IPS DF 6.9 (cell line): ENCODE data around the gene KRTAP5-6.

Experiments used
- DNase-seq: peaks from one replicate; pipeline ENCODE4 v3.0.0-alpha.2; 2013; ENCODE audit warnings: low read depth, low spot score
- H3K27ac ChIP-seq: one replicate; pipeline ENCODE4 v1.5.1; 2013; ENCODE audit warnings: low read length, control low read depth
- H3K27me3 ChIP-seq: 2 replicates; pipeline ENCODE4 v1.6.1; 2013; ENCODE audit warnings: mild to moderate bottlenecking, low read length; ENCODE audit not compliant: control insufficient read depth, insufficient read depth
- H3K36me3 ChIP-seq: 2 replicates; pipeline ENCODE4 v1.6.1; 2013; ENCODE audit warnings: low read length; ENCODE audit not compliant: control insufficient read depth, insufficient read depth
- H3K4me1 ChIP-seq: 2 replicates; pipeline ENCODE4 v1.6.1; 2013; ENCODE audit warnings: low read length; ENCODE audit not compliant: control insufficient read depth, insufficient read depth
- H3K4me3 ChIP-seq: 2 replicates; pipeline ENCODE4 v1.5.1; 2013; ENCODE audit warnings: mild to moderate bottlenecking, low read length
- H3K9me3 ChIP-seq: 2 replicates; pipeline ENCODE4 v1.6.1; 2013; ENCODE audit warnings: low read length, inconsistent platforms; ENCODE audit not compliant: control insufficient read depth, insufficient read depth
- WGBS: extraction: QIAGEN DNeasy Blood & Tissue Kit; methylation state at CpG from one replicate; pipeline ENCODE4 v1.1.7; 2013; ENCODE audit warnings: mixed read lengths, missing lambda C conversion rate; ENCODE audit not compliant: insufficient read length, insufficient coverage; 5-methylcytosine and 5-hydroxymethylcytosine counted together

Gene KRTAP5-6

GRCh38 chr11:1652771-1653540 is 44.0 kb upstream of the KRTAP5-6 start:
- H3K4me3 ChIP-seq = no peak overlapping the region; the same call in 1 of the 2 replicates
- no peak overlapping the region for H3K27ac ChIP-seq
- H3K4me1 ChIP-seq = no peaks in the 10 kb centered on the region; the same call in 1 of the 2 replicates
- H3K9me3 ChIP-seq = no peaks in the 10 kb centered on the region
- H3K27me3 ChIP-seq = 0 out of 2 replicates have a peak, but pooled peaks cover 1% of the 10 kb centered on the region
- peak; percentile 39 for DNase-seq
- no peaks in the 10 kb centered on the region for H3K36me3 ChIP-seq
- no CpG with 5 or more reads among the region's 34 CpGs for WGBS

- Histone ChIP-seq H3K36me3 (no peaks in the 10 kb centered on the region), H3K4me1 (no peaks in the 10 kb centered on the region; the same call in 1 of the 2 replicates), H3K9me3 (no peaks in the 10 kb centered on the region), H3K27me3 (0 out of 2 replicates have a peak, but pooled peaks cover 1% of the 10 kb centered on the region), H3K4me3 (no peak overlapping the region), H3K27ac (no peak overlapping the region)
- WGBS = no CpG with 5 or more reads among the region's 14 CpGs
- DNase-seq = no peak
These were observed 43.2 kb upstream of the KRTAP5-6 start for GRCh38 chr11:1653541-1654387.

- no peaks in the 10 kb centered on the region for H3K9me3 ChIP-seq
- no peaks in the 10 kb centered on the region for H3K36me3 ChIP-seq
- H3K4me3 ChIP-seq = no peak overlapping the region
- no peak for DNase-seq
- WGBS = no CpG with 5 or more reads among the region's 21 CpGs
- H3K4me1 ChIP-seq = no peaks in the 10 kb centered on the region; the same call in 1 of the 2 replicates
- no peak overlapping the region for H3K27ac ChIP-seq
- 0 out of 2 replicates have a peak, but pooled peaks cover 1% of the 10 kb centered on the region for H3K27me3 ChIP-seq
These were observed 42.4 kb upstream of the KRTAP5-6 start for GRCh38 chr11:1654388-1655167.

DNA sequence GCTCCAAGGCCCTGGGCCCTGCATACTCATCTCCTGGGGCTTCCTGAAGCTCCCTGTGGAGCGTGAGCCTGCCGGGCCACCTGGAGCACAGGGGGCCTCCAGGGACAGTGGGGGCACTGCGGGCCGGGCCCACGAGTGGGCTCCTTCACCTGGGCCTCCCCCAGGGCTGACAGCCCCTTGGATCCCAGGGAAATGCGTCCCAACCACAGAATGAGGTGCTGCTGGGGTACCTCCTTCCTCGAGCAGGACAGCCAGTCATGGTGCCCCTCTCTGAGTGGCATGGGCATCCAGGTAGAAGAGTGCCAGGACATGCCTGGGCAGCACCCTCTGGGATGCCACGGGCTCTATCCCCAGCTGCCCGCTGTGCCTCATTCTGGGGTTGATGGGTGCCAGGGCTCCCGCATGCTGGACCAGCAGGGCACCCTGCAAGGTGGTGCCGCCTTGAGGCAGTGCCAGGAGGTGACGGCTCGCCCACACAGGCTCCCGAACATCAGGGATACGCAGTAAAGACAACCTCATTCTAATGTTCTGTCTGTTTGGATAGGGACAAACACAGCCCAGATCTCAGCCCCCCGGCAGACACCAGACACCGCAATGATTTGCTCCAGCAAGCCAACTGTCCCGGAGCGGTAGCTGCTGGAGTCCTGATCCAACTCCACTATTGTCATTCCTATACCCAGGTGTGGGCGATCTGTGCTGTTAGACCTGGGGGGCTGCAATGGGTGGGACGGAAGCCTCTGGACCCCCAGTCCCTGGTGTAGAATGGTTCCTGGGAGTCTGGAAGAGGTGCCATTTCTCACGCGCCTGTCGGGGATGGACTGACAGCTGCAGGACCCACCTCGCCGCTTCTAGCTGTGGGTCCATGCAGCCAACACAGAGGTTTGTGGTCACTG is 41.6 kb upstream of the KRTAP5-6 start:
- no peaks in the 10 kb centered on the region for H3K9me3 ChIP-seq
- WGBS = no CpG with 5 or more reads among the region's 26 CpGs
- no peak overlapping the region for H3K4me3 ChIP-seq
- no peaks in the 10 kb centered on the region; the same call in 1 of the 2 replicates for H3K4me1 ChIP-seq
- H3K27me3 ChIP-seq = 0 out of 2 replicates have a peak, but pooled peaks cover 1% of the 10 kb centered on the region
- DNase-seq = no peak
- H3K36me3 ChIP-seq = no peaks in the 10 kb centered on the region
- no peak overlapping the region for H3K27ac ChIP-seq

DNA sequence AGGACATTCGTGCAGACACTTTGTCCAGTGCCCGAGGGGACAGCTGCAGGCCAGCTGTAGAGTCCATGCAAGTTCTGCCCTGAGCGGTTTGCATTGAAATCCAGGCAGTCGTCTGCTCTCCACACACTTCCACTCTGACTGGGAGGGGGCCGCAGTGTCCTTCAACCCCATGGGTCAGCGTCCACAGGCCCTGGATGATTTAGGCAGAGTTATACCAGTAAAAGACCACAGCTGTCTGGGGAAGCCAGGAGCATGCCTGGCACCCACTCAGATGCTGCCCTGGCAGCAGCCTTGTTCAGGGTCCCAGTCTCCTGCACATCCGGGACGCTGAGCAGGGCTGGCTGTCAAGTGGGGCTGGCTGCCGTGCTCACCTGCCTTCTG is 40.9 kb upstream of the KRTAP5-6 start:
- H3K27ac ChIP-seq = no peak overlapping the region
- no peaks in the 10 kb centered on the region for H3K27me3 ChIP-seq
- DNase-seq = no peak
- H3K4me1 ChIP-seq = no peaks in the 10 kb centered on the region; the same call in 1 of the 2 replicates
- WGBS = no CpG with 5 or more reads among the region's 9 CpGs
- no peaks in the 10 kb centered on the region for H3K9me3 ChIP-seq
- H3K4me3 ChIP-seq = no peak overlapping the region
- H3K36me3 ChIP-seq = no peaks in the 10 kb centered on the region

DNA sequence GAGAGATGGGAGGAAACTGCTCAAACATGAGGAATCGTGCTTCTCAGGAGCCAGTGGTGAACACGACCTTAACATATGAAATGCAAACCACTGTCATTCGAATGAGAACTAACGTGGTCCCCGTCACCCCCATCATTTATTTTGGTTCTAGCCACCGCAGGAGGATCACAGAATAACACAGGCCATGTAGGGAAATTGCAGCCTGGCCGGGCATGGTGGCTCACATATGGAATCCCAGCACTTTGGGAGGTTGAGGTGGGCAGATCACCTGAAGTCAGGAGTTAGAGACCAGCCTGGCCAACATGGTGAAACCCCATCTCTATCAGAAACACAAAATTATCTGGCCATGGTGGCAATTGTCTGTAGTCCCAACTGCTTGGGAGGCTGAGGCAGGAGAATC is 40.3 kb upstream of the KRTAP5-6 start:
- no peak for DNase-seq
- no peaks in the 10 kb centered on the region for H3K27me3 ChIP-seq
- no CpG with 5 or more reads among the region's 7 CpGs for WGBS
- no peak overlapping the region for H3K27ac ChIP-seq
- H3K36me3 ChIP-seq = no peaks in the 10 kb centered on the region
- no peaks in the 10 kb centered on the region; the same call in 1 of the 2 replicates for H3K4me1 ChIP-seq
- H3K4me3 ChIP-seq = no peak overlapping the region
- H3K9me3 ChIP-seq = no peaks in the 10 kb centered on the region

GRCh38 chr11:1659506-1659905 is 37.5 kb upstream of the KRTAP5-6 start:
- H3K36me3 ChIP-seq = no peaks in the 10 kb centered on the region
- DNase-seq = no peak
- no peak overlapping the region for H3K4me3 ChIP-seq
- no peak overlapping the region for H3K27ac ChIP-seq
- no peaks in the 10 kb centered on the region; the same call in 1 of the 2 replicates for H3K4me1 ChIP-seq
- no peaks in the 10 kb centered on the region for H3K9me3 ChIP-seq
- H3K27me3 ChIP-seq = no peaks in the 10 kb centered on the region
- no CpG with 5 or more reads among the region's 14 CpGs for WGBS

GRCh38 chr11:1660111-1660867 is 36.7 kb upstream of the KRTAP5-6 start:
- DNase-seq = no peak
- no peaks in the 10 kb centered on the region for H3K27me3 ChIP-seq
- WGBS = no CpG with 5 or more reads among the region's 24 CpGs
- H3K9me3 ChIP-seq = no peaks in the 10 kb centered on the region
- H3K4me1 ChIP-seq = no peaks in the 10 kb centered on the region; the same call in 1 of the 2 replicates
- H3K4me3 ChIP-seq = no peak overlapping the region
- H3K36me3 ChIP-seq = no peaks in the 10 kb centered on the region
- no peak overlapping the region for H3K27ac ChIP-seq
